ENCODE data around the gene KLHL33.

KLHL33 gene

DNA sequence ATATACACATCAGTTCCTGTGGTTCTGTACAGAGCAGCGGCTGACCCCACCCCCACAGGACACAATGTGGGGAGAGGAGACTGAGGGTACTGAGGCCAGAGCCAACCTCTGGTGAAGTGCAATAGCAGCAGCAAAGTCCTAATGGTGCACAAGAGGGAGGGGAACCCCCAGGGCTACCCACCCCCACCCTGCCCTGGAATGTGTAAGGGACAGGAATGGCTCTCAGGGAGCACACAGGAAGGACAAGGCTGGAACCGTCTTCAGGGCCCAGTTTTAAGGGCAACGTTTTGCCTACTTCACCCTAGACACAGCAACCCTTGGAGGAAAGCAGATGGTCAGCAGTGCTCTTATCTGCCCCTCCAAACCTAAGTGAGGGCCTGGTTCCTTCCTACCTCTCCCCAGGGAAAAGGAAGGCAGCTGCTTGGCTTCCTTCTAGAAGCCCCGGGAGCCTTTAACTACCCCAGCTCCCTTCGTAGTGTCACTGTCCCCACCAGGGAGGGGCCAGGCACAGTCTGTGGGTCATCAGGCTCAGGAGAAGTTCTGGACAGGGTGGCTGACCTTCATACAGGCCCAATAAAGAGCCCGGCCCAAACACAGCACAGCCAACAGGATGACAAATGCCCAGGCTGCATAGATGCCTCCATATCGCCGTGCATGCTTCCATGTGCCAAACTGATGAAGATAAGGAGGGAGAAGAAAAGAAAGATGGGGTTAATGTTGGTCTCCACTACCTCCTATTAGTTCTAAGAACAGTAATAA is 22.2 kb upstream of the KLHL33 start:
- Histone ChIP-seq H3K9me2 (replicated peaks; ENCODE audit: insufficient read depth, low read length) (no peaks in the 10 kb centered on the region), H3K9me3 (ENCODE audit: insufficient read depth, low read length) (no peaks in the 10 kb centered on the region; the same call in 1 of the 2 replicates), H3K27ac (ENCODE audit: low read depth, low read length) (no peak overlapping the region), H3K9ac (ENCODE audit: low read length) (no peak overlapping the region), H3K36me3 (ENCODE audit: low read length) (peaks cover 7% of the 10 kb centered on the region), H4K20me1 (ENCODE audit: low read depth, low read length) (no peaks in the 10 kb centered on the region; the same call in 1 of the 2 replicates), H3F3A (ENCODE audit: insufficient read depth) (peaks cover 39% of the 10 kb centered on the region), H3K4me3 (ENCODE audit: insufficient read depth, low read length, poor library complexity, severe bottlenecking) (no peak overlapping the region), H2AFZ (ENCODE audit: low read depth, low read length, severe bottlenecking) (no peak overlapping the region), H3K4me2 (ENCODE audit: low read depth, low read length, poor library complexity, severe bottlenecking) (no peak overlapping the region), H3K27me3 (ENCODE audit: low read length) (no peaks in the 10 kb centered on the region), H3K79me2 (ENCODE audit: insufficient read depth, low read length) (peaks cover 44% of the 10 kb centered on the region)
- TF ChIP-seq, protein P1, sequence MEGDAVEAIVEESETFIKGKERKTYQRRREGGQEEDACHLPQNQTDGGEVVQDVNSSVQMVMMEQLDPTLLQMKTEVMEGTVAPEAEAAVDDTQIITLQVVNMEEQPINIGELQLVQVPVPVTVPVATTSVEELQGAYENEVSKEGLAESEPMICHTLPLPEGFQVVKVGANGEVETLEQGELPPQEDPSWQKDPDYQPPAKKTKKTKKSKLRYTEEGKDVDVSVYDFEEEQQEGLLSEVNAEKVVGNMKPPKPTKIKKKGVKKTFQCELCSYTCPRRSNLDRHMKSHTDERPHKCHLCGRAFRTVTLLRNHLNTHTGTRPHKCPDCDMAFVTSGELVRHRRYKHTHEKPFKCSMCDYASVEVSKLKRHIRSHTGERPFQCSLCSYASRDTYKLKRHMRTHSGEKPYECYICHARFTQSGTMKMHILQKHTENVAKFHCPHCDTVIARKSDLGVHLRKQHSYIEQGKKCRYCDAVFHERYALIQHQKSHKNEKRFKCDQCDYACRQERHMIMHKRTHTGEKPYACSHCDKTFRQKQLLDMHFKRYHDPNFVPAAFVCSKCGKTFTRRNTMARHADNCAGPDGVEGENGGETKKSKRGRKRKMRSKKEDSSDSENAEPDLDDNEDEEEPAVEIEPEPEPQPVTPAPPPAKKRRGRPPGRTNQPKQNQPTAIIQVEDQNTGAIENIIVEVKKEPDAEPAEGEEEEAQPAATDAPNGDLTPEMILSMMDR (IDR thresholded peaks at IDR 0.05; ENCODE audit: insufficient read depth, low read length, poor library complexity, severe bottlenecking): no peak
- TF ChIP-seq EZH2phosphoT487 (conservative IDR thresholded peaks at IDR 0.05; ENCODE audit: low read length): no peak

DNA sequence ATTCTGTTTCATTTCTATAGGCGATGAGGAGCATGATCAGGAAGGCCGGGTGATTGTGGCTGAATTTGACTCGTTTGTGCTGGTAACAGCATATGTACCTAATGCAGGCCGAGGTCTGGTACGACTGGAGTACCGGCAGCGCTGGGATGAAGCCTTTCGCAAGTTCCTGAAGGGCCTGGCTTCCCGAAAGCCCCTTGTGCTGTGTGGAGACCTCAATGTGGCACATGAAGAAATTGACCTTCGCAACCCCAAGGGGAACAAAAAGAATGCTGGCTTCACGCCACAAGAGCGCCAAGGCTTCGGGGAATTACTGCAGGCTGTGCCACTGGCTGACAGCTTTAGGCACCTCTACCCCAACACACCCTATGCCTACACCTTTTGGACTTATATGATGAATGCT is 21.0 kb upstream of the KLHL33 start:
- Histone ChIP-seq H3K9ac (ENCODE audit: low read length) (0 out of 2 replicates have a peak overlapping the region, but pooled peaks have one; percentile 82), H3K9me3 (ENCODE audit: insufficient read depth, low read length) (no peaks in the 10 kb centered on the region), H3K79me2 (ENCODE audit: insufficient read depth, low read length) (peaks cover 48% of the 10 kb centered on the region), H3K4me3 (ENCODE audit: insufficient read depth, low read length, poor library complexity, severe bottlenecking) (no peak overlapping the region), H3F3A (ENCODE audit: insufficient read depth) (peaks cover 37% of the 10 kb centered on the region), H3K36me3 (ENCODE audit: low read length) (peaks cover 7% of the 10 kb centered on the region), H2AFZ (ENCODE audit: low read depth, low read length, severe bottlenecking) (no peak overlapping the region), H3K4me2 (ENCODE audit: low read depth, low read length, poor library complexity, severe bottlenecking) (peak overlapping the region; percentile 95), H4K20me1 (ENCODE audit: low read depth, low read length) (no peaks in the 10 kb centered on the region; the same call in 1 of the 2 replicates), H3K27ac (ENCODE audit: low read depth, low read length) (no peak overlapping the region), H3K9me2 (replicated peaks; ENCODE audit: insufficient read depth, low read length) (no peaks in the 10 kb centered on the region), H3K27me3 (ENCODE audit: low read length) (no peaks in the 10 kb centered on the region)
- TF ChIP-seq, protein P1 (IDR thresholded peaks at IDR 0.05; ENCODE audit: insufficient read depth, low read length, poor library complexity, severe bottlenecking): no peak
- TF ChIP-seq EZH2phosphoT487 (conservative IDR thresholded peaks at IDR 0.05; ENCODE audit: low read length): no peak

DNA sequence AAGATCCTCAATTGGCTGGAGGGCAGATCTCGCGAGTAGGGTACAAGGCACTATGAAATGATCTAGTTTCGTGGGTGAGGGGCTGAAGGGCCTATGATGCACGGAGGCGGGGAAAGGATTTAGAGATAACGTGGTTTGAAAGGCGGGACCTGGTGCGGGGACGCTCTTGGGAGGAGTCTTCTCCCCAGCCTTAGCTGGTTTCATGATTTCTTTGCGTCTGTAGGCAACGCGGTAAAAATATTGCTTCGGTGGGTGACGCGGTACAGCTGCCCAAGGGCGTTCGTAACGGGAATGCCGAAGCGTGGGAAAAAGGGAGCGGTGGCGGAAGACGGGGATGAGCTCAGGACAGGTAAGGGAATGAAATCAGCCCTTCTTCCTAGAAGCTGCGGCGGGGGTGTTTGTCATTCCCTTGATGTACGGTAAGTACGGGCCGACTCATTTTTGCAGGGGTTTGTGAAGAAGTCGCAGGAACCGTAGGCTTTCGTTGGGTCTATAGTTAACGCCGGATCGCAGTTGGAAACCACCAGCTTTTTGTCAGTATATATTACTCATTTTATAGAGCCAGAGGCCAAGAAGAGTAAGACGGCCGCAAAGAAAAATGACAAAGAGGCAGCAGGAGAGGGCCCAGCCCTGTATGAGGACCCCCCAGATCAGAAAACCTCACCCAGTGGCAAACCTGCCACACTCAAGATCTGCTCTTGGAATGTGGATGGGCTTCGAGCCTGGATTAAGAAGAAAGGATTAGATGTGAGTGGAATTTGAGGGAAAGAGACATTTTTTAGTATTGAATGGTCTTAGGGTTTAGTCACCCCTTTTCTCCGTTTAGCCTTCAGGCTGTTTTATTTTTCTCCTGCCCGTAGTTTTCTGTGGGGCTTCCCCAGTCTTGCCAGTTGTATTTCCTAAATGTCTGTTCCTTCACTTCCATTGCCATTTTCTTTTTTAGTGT is 19.7 kb upstream of the KLHL33 start:
- peaks cover 8% of the 10 kb centered on the region for H3K36me3 ChIP-seq (ENCODE audit: low read length)

More for the DNA sequence above, 19.7 kb upstream of the KLHL33 start:
- Histone ChIP-seq H3K27me3 (ENCODE audit: low read length) (no peaks in the 10 kb centered on the region), H3K79me2 (ENCODE audit: insufficient read depth, low read length) (peaks cover 43% of the 10 kb centered on the region), H3K4me2 (ENCODE audit: low read depth, low read length, poor library complexity, severe bottlenecking) (peak overlapping the region; percentile 95), H3K27ac (ENCODE audit: low read depth, low read length) (peak overlapping the region; percentile 81), H3K9me3 (ENCODE audit: insufficient read depth, low read length) (no peaks in the 10 kb centered on the region), H3F3A (ENCODE audit: insufficient read depth) (peaks cover 34% of the 10 kb centered on the region), H3K9me2 (replicated peaks; ENCODE audit: insufficient read depth, low read length) (no peaks in the 10 kb centered on the region), H3K4me3 (ENCODE audit: insufficient read depth, low read length, poor library complexity, severe bottlenecking) (peak overlapping the region; percentile 93), H3K9ac (ENCODE audit: low read length) (peak overlapping the region; percentile 82), H2AFZ (ENCODE audit: low read depth, low read length, severe bottlenecking) (peak overlapping the region; percentile 36), H4K20me1 (ENCODE audit: low read depth, low read length) (no peaks in the 10 kb centered on the region; the same call in 1 of the 2 replicates)
- TF ChIP-seq, protein P1 (IDR thresholded peaks at IDR 0.05; ENCODE audit: insufficient read depth, low read length, poor library complexity, severe bottlenecking): no peak
- TF ChIP-seq EZH2phosphoT487 (conservative IDR thresholded peaks at IDR 0.05; ENCODE audit: low read length): no peak

Measured in SU-DHL-6 (cell line).